D341Med (cell line): ENCODE results near the gene H6PD.

Experiments used
- DNase-seq: peaks from one replicate; pipeline ENCODE4 v3.0.0; 2012; ENCODE audit warnings: low spot score

Gene H6PD

DNA sequence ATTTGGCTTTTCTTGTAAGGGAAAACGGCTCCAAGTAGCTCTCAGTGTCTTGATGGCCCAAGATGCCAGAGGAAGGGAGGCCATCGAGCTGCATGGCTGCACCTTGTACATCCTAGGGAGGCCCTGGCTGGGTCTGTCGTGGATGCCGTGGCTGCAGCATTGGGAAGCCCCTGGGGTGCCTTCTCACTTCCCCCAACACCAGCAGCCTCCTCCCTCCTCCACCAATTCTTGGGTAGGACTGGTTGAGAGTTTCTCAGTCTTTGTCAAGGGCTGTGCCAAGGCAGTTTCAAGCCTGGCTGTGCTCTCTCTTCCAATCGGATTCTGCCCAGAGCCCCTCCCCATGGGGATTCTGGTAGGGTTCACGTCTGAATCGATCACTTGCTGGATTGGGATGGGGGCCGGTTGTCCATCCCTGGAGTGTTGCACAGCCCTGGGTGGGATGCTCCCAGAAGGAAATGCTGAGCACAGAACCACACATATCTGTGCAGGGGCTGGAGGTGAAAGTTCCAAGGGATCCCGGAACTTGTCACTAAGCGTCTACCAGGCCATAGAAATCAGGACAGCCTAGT, 44.1 kb downstream of the H6PD start:
- no peak for DNase-seq

DNA sequence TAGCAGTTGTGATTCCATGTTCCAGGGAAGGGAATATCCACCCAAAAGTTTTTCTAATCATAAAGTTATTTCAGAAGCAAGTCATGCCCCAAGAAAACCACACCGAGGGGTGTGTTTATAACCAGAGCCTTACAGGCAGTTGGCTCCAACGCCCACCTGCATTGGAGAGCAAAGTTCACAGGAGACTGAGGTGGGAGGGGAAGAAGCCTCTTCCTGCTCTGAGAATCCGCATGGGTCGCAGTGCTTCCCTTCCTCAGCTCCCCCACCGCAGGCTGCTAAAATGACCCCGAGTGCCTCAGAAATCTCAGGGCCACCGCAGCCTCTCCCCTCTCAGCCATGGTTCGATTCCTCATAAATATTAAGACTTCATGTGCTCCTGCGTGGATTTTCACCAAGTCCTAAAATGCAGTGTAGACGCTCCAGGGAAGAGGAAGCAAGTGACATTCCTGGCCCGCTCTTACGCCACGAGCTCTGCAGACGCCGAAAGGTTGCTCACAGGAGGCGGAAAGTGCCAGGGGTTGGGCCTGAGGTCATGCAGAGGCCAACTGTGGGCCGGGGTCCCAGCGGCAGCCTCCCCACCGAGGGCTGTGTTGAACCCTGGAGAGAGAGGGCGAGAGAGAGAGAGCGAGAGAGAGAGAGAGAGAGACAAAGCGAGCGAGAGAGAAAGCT, 44.7 kb downstream of the H6PD start:
- DNase-seq, result no peak

- DNase-seq, result no peak
Observed at GRCh38 chr1:9280015-9280860, 45.7 kb downstream of the H6PD start.

- no peak for DNase-seq
Observed at GRCh38 chr1:9281071-9281827, 46.7 kb downstream of the H6PD start.

- DNase-seq, result no peak
Observed at GRCh38 chr1:9281908-9282695, 47.5 kb downstream of the H6PD start.

- DNase-seq, result no peak
Observed at GRCh38 chr1:9282696-9282955, 48.1 kb downstream of the H6PD start.

- DNase-seq, result no peak
Observed at GRCh38 chr1:9284061-9284460, 49.5 kb downstream of the H6PD start.

DNA sequence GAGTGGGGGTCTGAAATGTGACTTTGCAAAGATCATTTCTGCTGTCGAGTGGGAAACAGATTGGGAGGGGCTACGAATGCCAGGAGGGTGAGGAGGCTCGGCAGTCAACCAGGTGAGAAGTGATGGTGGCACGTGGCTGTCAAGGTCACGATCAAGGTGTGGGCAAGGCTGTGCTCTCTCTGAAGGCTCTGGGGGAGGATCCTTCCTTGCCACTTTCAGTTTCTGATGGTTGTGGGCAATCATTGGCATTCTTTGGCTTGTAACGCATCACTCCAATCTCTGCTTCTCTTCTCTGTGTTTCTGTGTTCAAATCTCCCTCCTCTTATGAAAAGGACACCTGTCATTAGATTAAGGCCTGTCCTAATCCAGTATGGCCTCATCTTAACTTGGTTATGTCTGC, 52.0 kb downstream of the H6PD start:
- no peak for DNase-seq

DNA sequence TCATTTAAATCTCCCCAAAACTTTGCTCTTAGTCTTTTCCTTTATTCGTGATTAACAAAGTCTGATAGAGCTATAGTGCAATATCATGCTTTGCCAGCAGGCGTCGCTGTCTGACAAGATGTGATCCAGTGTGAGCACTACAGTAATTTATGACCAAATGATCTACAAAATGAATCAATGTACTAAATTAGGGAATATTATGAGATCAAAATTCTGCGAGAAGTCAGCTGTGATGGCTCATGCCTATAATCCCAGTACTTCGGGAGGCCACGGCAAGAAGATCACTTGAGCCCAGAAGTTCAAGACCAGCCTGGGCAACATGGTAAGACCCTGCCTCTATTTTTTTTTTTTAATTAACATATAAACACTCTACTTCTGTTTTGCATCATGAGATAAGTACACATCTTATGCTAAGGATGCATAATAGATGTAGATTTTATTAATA, 54.5 kb downstream of the H6PD start:
- DNase-seq, result no peak

DNA sequence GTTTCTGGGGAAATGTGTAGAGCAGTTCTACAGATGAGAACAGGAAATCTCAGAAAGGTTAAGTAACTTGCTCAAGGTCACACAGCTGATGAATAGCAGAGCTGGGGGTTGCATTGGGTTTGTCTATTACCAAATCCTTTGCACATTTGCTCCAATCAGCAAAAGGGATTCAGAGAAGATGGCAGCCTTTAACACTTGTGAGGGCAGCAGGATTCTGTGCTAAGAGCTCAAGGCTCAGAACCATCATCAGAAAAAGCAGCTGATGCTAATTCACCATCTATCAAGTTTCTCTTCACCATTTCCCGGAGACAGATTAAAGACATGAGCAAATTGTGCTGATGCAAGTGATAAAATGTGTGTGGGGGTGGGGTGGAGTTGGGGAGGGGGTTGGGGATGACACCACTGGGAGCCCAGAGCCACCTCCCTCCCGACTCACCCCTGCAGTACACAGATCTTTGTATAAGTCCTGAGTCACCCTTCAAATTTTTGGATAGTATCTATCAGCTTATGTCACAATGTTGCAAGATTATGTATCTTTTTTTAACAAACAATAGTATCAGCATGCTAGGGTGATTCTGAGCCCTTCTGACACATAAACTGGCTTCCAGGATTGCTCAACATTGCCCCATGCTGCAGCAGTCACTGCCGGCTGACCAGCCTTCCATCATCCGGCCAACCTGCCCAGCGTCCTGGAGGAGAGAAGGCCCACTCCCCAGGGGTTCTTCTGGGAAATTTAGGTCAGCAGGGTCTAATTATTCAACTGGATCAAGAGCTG, 55.3 kb downstream of the H6PD start:
- no peak for DNase-seq

GRCh38 chr1:9291914-9292360, 57.4 kb downstream of the H6PD start:
- DNase-seq, result no peak

DNA sequence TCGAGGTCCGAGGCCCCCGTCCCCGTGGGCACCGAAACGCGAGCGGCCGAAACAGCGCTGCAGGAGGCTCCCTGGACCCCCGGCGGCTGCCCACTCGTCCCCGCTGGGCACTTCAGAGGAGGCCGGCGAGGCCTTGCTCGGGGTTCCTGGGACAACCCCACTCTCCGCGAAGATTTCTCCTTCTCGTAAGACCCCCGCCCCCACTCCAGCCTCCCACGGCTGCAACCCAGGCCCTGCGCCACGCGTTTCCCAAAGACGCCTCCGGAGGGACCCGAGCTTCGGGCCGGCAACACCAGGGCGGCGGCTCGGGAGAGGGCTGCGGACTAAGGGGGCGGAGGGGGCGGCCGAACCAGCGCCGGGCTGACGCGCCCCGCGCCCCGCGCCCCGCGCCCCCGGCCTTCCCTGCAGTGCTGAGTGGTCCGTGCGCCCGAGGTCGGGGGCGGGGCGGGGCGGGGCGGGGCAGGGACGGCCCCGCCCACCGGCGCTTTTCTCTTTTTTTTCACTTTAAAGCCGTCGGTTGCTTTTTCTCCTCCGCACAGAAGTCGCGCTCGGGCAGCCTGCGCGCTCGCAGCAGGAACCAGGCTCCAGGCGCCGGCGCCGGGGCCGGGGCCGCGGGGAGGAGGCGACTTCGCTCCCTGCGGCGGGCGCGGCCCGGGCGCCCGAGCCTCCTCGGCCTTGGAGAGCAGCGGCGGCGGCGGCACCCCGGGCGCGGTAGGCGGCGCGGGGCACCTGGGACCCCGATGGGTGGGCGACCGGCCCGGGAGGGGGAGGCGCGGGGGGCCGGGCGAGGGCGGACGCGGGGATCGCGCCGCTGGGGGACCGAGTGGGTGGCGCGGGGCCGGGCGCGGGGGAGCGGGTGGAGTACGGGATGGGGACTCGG, 58.0 kb downstream of the H6PD start, which contains the start of gene SPSB1:
SPSB1 (plus strand) TSS at position 534 of the 880 bp plus-strand sequence. CDS start 62,998 bp downstream, outside the sequence.
- peak; percentile 90 for DNase-seq

DNA sequence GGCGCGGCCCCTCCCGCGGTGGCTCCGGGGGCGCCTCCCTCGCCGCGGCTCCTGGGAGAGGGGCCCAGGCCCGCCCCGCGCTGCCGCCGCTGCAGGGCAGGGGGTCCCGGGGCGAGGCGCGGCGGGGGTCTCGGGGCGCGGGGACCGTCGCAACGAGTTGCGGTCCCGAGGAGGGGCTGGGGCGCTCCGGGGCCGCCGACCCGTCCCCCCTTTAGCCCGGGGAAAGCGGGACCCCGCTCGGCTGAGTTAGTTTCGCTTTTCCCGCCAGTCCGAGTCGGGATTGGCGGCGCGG, 58.6 kb downstream of the H6PD start:
- no peak for DNase-seq

- peak; percentile 66 for DNase-seq
Observed at GRCh38 chr1:9293533-9294404, 59.2 kb downstream of the H6PD start.

- DNase-seq, result no peak
Observed at GRCh38 chr1:9294405-9294773, 59.8 kb downstream of the H6PD start.

GRCh38 chr1:9294910-9295636, 60.5 kb downstream of the H6PD start:
- no peak for DNase-seq

DNA sequence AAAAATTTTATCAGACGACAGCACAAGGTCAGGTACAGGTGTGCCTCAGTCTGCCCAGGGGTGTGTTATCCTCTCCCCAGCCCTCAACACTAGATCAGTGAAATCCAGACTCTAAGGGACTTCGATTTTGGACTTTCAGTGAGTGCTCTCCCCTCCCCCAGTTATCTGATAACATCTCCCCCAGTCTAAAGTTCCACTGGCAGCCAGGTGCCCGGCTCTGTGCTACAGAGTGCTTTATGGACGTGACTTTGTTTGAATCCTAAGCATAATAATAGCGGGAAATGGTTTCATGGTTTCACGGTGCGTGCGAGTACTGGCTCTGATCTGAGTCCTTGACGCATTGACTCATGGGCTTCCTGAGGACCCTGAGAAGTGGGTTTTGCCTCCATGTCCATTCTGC, 61.3 kb downstream of the H6PD start:
- no peak for DNase-seq

- DNase-seq, result no peak
Observed at GRCh38 chr1:9296850-9297249, 62.3 kb downstream of the H6PD start.
